SK-N-SH treated with all-trans-retinoic acid at 6 μM for 48 hours (cell line): ENCODE measurements around the gene ERV3-1.

ENCODE experiments used
- BACH2 ChIP-seq: fragments of 250-450 bp; sonication (Bioruptor Pico); IDR thresholded peaks from 2 replicates; pipeline ENCODE4 v1.9.0; 2021; ENCODE audit warnings: mild to moderate bottlenecking, borderline replicate concordance
- CREB5 ChIP-seq: fragments of 250-450 bp; sonication (Bioruptor Pico); IDR thresholded peaks from 2 replicates; pipeline ENCODE4 v1.5.1; 2020; ENCODE audit warnings: low read depth, mild to moderate bottlenecking, moderate library complexity
- ISL1 ChIP-seq: fragments of 250-450 bp; sonication (Bioruptor Pico); IDR thresholded peaks from 2 replicates; pipeline ENCODE4 v2.1.2; 2022; ENCODE audit warnings: mild to moderate bottlenecking, moderate library complexity
- ZFP3 ChIP-seq: fragments of 250-450 bp; sonication (Bioruptor Pico); IDR thresholded peaks from 2 replicates; pipeline ENCODE4 v1.5.0; 2020; ENCODE audit warnings: mild to moderate bottlenecking, moderate library complexity
- ZFP30 ChIP-seq: fragments of 450-650 bp; formaldehyde crosslinking; IDR thresholded peaks from 2 replicates; pipeline ENCODE4 v1.5.0; 2022; ENCODE audit warnings: mild to moderate bottlenecking, moderate library complexity
- ZNF565 ChIP-seq: fragments of 450-650 bp; formaldehyde crosslinking; conservative IDR thresholded peaks from 2 replicates; pipeline ENCODE4 v1.5.0; 2020; ENCODE audit warnings: low read depth, mild to moderate bottlenecking, moderate library complexity
- TF ChIP-seq, protein P1 (sequence below): fragments of 250-450 bp; sonication (Bioruptor Pico); IDR thresholded peaks from 2 replicates; pipeline ENCODE4 v1.8.0; 2020; ENCODE audit warnings: mild to moderate bottlenecking, moderate library complexity, borderline replicate concordance
- TF ChIP-seq, protein P2 (sequence below): fragments of 250-450 bp; sonication (Bioruptor Pico); IDR thresholded peaks from 2 replicates; pipeline ENCODE4 v1.8.0; 2021; ENCODE audit warnings: low read depth, mild to moderate bottlenecking, moderate library complexity, borderline replicate concordance

DNA sequence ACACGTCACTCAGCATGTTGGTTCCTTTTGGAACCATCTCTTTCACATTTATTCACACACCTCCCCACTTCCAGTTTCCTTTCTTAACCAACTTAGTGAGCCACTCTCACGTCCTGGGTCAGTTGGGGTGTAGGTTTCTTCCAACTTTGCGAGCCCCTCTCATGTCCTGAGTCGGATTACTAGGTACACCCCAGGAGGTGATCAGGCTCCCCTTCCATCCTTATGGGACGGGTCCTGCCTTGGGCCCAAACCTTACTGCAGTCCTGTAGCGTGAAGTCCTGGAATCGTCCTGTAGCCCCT, 7.7 kb downstream of the ERV3-1 start:
- TF ChIP-seq, protein P1, sequence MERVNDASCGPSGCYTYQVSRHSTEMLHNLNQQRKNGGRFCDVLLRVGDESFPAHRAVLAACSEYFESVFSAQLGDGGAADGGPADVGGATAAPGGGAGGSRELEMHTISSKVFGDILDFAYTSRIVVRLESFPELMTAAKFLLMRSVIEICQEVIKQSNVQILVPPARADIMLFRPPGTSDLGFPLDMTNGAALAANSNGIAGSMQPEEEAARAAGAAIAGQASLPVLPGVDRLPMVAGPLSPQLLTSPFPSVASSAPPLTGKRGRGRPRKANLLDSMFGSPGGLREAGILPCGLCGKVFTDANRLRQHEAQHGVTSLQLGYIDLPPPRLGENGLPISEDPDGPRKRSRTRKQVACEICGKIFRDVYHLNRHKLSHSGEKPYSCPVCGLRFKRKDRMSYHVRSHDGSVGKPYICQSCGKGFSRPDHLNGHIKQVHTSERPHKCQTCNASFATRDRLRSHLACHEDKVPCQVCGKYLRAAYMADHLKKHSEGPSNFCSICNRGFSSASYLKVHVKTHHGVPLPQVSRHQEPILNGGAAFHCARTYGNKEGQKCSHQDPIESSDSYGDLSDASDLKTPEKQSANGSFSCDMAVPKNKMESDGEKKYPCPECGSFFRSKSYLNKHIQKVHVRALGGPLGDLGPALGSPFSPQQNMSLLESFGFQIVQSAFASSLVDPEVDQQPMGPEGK (CRISPR knock-in tag): no peak
- no peak for TF ChIP-seq ISL1 (CRISPR knock-in tag)
- no peak for TF ChIP-seq ZNF565 (CRISPR knock-in tag)
- TF ChIP-seq CREB5 (CRISPR knock-in tag): no peak
- TF ChIP-seq, protein P2, sequence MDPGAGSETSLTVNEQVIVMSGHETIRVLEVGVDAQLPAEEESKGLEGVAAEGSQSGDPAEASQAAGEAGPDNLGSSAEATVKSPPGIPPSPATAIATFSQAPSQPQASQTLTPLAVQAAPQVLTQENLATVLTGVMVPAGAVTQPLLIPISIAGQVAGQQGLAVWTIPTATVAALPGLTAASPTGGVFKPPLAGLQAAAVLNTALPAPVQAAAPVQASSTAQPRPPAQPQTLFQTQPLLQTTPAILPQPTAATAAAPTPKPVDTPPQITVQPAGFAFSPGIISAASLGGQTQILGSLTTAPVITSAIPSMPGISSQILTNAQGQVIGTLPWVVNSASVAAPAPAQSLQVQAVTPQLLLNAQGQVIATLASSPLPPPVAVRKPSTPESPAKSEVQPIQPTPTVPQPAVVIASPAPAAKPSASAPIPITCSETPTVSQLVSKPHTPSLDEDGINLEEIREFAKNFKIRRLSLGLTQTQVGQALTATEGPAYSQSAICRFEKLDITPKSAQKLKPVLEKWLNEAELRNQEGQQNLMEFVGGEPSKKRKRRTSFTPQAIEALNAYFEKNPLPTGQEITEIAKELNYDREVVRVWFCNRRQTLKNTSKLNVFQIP: no peak
- no peak for TF ChIP-seq ZFP30 (CRISPR knock-in tag)
- no peak for TF ChIP-seq ZFP3 (CRISPR knock-in tag)
- TF ChIP-seq BACH2: no peak
